ENCODE data around the gene CAMK2B.

- no peak for TF ChIP-seq POLR2AphosphoS5 (IDR thresholded peaks at IDR 0.05; ENCODE audit: low read depth)
- no peak for TF ChIP-seq JUNB (IDR thresholded peaks at IDR 0.05; ENCODE audit: unreplicated experiment)
- TF ChIP-seq, protein P1, sequence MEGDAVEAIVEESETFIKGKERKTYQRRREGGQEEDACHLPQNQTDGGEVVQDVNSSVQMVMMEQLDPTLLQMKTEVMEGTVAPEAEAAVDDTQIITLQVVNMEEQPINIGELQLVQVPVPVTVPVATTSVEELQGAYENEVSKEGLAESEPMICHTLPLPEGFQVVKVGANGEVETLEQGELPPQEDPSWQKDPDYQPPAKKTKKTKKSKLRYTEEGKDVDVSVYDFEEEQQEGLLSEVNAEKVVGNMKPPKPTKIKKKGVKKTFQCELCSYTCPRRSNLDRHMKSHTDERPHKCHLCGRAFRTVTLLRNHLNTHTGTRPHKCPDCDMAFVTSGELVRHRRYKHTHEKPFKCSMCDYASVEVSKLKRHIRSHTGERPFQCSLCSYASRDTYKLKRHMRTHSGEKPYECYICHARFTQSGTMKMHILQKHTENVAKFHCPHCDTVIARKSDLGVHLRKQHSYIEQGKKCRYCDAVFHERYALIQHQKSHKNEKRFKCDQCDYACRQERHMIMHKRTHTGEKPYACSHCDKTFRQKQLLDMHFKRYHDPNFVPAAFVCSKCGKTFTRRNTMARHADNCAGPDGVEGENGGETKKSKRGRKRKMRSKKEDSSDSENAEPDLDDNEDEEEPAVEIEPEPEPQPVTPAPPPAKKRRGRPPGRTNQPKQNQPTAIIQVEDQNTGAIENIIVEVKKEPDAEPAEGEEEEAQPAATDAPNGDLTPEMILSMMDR (conservative IDR thresholded peaks at IDR 0.05; ENCODE audit: low read depth in 2 of 2), result no peak
- no peak for TF ChIP-seq EZH2 (IDR thresholded peaks at IDR 0.05; ENCODE audit: low read depth, unreplicated experiment)
These were observed 8.7 kb upstream of the CAMK2B start for GRCh38 chr7:44333911-44334733.

Measured in GM23338 (cell line).